Measurements from ENCODE around the gene UFSP1.
"Not testable (repeated sequence)": the region's sequence is repeated elsewhere in the genome, so short reads cannot be mapped to it uniquely, and the experiment has no call there.

Gene UFSP1

GRCh38 chr7:100879685-100880261 is 9.7 kb downstream of the UFSP1 start:
- no peak for DNase-seq

GRCh38 chr7:100878685-100879084 is 10.8 kb downstream of the UFSP1 start:
- no peak for DNase-seq

DNA sequence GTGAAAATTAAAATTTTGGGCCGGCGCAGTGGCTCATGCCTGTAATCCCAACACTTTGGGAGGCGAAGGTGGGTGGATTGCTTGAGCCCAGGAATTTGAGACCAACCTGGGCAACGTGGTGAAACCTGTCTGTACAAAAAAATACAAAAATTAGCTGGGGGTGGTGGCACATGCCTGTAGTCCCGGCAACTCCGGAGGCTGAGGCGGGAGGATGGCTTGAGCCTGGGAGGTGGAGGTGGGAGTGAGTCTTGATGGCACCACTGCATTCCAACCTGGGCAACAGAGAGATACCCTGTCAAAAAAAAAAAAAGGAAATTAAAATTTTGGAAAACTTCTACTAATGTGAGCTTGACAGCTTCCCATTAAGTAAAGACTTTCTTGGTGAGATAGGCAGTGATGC is 11.5 kb downstream of the UFSP1 start:
- DNase-seq, result no peak

GRCh38 chr7:100875356-100875751 is 14.2 kb downstream of the UFSP1 start:
- no peak for DNase-seq

DNA sequence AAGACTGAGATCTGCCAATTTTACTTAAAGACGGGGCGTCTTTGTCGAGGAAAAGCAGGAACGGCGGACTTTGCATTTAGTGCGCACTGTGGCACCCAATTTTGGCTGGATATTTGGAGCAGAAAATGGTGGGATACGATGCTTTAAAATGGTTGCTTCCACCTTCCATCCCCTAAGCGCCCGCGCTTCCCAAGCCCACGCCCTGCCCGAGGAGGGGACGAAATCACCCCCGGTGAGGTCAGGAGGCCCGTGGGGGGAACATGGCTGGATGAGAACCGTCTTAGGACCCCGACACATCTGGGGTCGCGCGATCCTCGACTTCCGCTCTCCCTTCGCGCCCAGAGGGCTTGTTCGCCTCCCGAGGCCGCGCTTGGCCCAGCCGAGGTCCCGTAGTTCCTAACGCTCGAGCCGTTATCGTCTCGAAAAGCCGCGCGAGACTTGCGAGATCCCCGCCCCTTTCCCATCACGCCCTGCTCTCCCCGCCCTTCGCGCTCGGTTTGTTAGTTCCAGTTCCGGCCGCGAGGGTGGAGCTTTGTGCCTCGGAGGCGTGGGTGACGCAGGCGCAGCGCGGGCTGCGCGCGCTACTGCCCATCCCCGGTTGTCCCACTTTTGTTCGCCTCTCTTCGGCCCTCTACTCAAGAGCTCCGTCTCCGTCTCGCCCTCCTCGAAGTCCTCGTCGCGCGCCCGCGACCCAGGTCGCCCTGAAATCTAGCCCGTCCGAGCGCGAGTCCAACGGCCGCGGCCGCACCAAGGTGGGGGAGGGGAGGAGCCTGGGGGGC is 14.7 kb downstream of the UFSP1 start, which contains the start of gene SRRT:
Gene SRRT (plus strand): TSS at position 527 of the 779 bp plus-strand sequence. CDS start 488 bp downstream, outside the sequence.
- DNase-seq, result peak; percentile 98

GRCh38 chr7:100874300-100874576 is 15.3 kb downstream of the UFSP1 start:
- DNase-seq, result no peak

DNA sequence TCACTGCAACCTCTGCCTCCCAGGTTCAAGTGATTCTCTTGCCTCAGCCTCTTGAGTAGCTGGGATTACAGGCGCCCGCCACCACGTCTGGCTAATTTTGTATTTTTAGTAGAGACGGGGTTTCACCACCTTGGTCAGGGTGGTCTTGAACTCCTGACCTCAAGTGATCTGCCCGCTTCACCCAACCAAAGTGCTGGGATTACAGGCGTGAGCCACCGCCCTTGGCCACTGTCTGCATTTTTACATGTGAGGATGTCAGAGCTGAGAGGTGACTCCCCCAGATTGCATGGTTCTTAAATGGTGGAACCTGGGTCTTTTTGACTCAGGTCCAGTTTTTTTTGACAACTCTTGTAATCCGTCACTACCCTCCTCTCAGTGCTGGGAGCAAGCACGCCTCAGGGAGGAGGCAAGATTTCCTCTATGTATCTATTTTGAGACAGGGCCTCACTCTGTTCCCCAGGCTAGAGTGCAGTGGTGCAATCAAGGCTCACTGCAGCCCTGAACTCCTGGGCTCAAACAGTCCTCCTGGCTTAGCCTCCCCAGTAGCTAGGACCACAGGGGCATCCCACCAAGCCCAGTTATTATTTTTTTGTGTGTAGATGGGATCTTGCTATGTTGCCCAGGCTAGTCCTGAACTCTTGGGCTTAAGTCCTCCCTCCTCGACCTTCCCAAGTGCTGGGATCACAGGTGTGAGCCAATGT is 15.8 kb downstream of the UFSP1 start:
- DNase-seq, result no peak

GRCh38 chr7:100867776-100868485 is 21.6 kb downstream of the UFSP1 start:
- DNase-seq, result no peak

GRCh38 chr7:100867040-100867775 is 22.3 kb downstream of the UFSP1 start, which contains the start of gene TRIP6:
TSS of gene TRIP6 (plus strand) at chr7:100867387. CDS start at chr7:100867498, 111 bp downstream.
- DNase-seq, result peak; percentile 69

- no peak for DNase-seq
Observed at GRCh38 chr7:100866729-100867039, 22.8 kb downstream of the UFSP1 start.

DNA sequence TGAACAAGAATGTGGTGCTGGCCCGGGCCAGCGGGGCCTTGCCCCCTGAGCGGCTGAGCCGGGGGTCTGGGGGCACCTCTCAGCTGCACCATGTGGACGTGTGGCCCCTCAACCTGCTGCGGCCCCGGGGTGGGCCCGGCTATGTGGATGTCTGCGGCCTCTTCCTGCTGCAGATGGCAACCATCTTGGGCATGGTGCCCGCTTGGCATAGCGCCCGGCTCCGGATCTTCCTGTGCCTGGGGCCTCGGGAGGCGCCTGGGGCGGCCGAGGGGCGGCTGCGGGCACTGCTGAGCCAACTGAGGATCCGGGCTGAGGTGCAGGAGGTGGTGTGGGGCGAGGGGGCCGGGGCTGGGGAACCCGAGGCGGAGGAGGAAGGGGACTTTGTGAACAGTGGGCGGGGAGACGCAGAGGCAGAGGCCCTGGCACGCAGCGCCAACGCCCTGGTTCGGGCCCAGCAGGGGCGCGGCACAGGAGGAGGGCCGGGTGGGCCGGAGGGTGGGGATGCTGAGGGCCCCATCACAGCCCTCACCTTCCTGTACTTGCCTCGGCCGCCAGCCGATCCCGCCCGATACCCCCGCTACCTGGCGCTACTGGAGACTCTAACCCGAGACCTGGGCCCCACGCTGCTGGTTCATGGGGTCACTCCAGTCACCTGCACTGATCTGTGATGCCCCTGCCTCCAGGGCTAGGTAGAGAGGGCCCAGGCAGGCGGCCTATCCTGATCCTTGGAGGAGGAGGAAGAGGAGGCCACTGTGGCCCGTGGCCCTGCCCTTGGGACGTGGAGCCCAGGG is 23.4 kb downstream of the UFSP1 start:
- DNase-seq, result peak; percentile 38

- no peak for DNase-seq
Observed at GRCh38 chr7:100865372-100865911, 24.1 kb downstream of the UFSP1 start.

DNA sequence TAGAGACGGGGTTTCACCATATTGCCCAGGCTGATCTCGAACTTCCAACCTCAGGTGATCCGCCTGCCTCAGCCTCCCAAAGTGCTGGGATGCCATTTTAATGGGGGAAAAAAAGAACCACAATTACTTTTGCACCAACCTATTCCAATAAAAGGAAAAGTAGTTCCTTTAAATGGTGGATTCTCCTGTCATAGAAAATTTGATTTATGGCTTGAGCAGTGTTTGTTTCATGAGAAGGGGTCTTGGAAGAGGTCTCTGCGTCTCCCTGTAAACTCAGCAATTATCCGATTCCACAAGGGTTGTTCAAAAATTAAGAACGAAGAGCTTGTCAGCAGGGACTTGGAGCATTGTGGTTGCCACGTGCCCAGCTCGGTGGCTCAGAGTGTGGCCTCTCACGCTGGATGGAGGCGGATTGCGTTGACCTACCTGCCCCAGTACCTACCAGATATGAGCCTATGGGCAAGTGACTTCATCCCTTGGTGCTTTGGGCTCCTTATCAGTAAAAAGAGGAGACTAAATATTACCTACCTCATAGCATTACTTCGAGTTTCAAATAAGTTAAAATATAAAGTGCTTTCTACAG is 25.2 kb downstream of the UFSP1 start:
- DNase-seq, result no peak

GRCh38 chr7:100863406-100863950 is 26.0 kb downstream of the UFSP1 start:
- no peak for DNase-seq

GRCh38 chr7:100861616-100861985 is 27.9 kb downstream of the UFSP1 start:
- DNase-seq, result no peak

GRCh38 chr7:100860702-100861615 is 28.6 kb downstream of the UFSP1 start:
- no peak for DNase-seq

- DNase-seq, result no peak
Observed at GRCh38 chr7:100859856-100860255, 29.7 kb downstream of the UFSP1 start.

GRCh38 chr7:100856871-100857282 is 32.6 kb downstream of the UFSP1 start:
- no peak for DNase-seq

DNA sequence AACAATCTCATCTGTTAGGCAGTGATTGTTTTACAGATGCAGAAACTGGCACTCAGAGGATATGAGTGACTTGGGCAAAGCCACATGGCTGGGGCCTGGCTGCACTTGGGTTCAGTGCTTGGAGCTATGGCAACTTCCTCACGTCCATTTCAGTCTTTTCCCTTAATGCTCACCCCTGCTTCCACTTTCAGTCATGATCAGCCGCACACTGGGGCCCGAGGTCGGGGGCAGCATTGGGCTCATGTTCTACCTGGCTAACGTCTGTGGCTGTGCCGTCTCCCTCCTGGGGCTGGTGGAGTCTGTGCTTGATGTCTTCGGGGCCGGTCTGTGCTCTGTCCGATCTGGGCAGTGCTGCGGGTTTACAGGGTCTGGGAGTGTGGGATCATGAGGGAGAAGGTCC is 34.0 kb downstream of the UFSP1 start:
- DNase-seq, result no peak

GRCh38 chr7:100854899-100855298 is 34.6 kb downstream of the UFSP1 start:
- not testable (repeated sequence) for DNase-seq
